ENCODE measurements around the gene FOXRED2. TPM values are rescaled to one million over a fixed set of nuclear protein-coding genes. Genes with fewer than 3 reads are reported as not detected.

FOXRED2 gene
- total and polyA plus RNA-seq, 2 of the 4 experiments (the other 2 are of a cell fraction) = 1.6 to 4.0 TPM

DNA sequence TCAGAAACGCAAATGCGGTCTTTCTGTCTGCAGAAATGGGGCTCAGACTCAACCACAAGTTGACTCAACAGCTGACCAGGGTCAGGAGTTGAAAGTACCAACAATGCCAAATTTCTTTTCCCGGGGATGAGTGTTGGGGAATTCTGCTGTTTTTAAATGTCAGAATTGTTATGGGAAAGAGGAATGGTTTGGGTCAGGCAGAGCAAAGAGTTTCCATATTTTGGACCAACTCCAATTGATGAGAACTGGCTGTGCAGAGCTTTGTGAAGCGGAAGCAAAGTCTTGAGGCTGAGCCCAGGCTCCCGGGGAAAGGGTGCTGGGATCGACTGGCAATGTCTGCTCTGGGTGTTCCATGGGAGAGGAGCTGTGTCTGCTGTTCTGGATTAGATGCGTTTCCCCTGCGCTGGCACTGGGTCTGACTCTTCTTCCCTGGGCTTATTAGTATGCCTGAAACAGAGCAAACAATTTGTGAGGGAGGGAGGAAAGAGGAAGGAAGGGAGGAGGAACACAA lies 61.6 kb downstream of the FOXRED2 start (continued):
- TF ChIP-seq BHLHE40 (IDR thresholded peaks at IDR 0.05; ENCODE audit: low read depth, low read length) (peak; percentile 63), CHD1 (IDR thresholded peaks at IDR 0.05; ENCODE audit: low read depth, low read length) (no peak)

DNA sequence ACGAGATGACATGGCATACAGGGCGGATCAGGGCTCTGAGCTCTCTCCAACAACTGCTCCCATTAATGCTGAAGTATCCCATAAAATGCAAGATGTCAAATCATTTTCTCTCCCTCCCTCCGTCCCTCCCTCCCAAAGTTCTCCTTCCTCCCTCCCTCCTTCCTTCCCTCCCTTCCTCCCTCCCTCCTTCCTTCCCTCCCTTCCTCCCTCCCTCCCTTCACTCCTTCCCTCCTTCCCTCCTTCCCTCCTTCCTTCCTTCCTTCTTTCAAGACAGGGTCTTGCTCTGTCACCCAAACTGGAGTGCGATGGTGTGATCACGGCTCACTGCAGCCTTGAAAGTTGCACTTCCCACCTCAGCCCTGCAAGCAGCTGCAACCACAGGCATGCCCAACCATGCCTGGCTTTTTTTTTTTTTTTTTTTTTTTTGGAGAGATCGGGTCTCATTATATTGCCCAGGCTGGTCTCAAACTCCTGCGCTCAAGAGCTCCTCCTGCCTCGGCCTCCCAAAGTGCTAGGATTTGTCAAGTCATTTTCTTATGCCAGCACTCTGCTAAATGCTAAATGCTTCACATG lies 63.6 kb downstream of the FOXRED2 start:
- ATAC-seq (ENCODE audit: low read depth) (no peak), DNase-seq (no peak)
- Histone ChIP-seq H3K4me2 (ENCODE audit: low read depth, low read length) (no peak overlapping the region), H3K23ac (ENCODE audit: low read depth, low read length) (peak overlapping the region; percentile 68; the same call in 1 of the 2 replicates), H2BK120ac (ENCODE audit: low read depth, low read length) (peak overlapping the region; percentile 87), H3K27ac (ENCODE audit: insufficient read depth, low read length) (0 out of 2 replicates have a peak overlapping the region, but pooled peaks have one; percentile 6), H3K9ac (ENCODE audit: low read depth, low read length) (no peak overlapping the region), H2BK15ac (ENCODE audit: low read depth, low read length) (peak overlapping the region; percentile 88; the same call in 2 of the 3 replicates), H3K4ac (ENCODE audit: low read depth, low read length) (peak overlapping the region; percentile 84), H4K20me1 (ENCODE audit: insufficient read depth, low read length) (no peaks in the 10 kb centered on the region; the same call in none of the 2 replicates), H3K18ac (ENCODE audit: low read depth, low read length) (peak overlapping the region; percentile 22; the same call in 1 of the 2 replicates), H4K91ac (ENCODE audit: insufficient read depth, low read depth, low read length) (peak overlapping the region; percentile 89), H3K79me1 (ENCODE audit: low read depth in 1 of 2, low read length in 2 of 2) (peaks cover 0 to 38% of the 10 kb centered on the region in 2 experiments; a peak in 3 of 4 replicates), H4K8ac (ENCODE audit: low read depth in 2 of 2, low read length in 2 of 2) (peak overlapping the region in 1 of 2 experiments; percentile 78; a peak in 2 of 4 replicates), H2AFZ (replicated peaks; ENCODE audit: low read length, poor library complexity) (no peak overlapping the region), H3K9me1 (ENCODE audit: insufficient read depth, low read length) (peaks cover 7% of the 10 kb centered on the region), H3K56ac (ENCODE audit: extremely low read depth, insufficient read depth, low read length) (no peak overlapping the region), H3K36me3 (ENCODE audit: control insufficient read depth, insufficient read depth, low read length) (no peaks in the 10 kb centered on the region), H3K27me3 (ENCODE audit: control insufficient read depth, insufficient read depth, low read length) (no peaks in the 10 kb centered on the region), H3K14ac (replicated peaks; ENCODE audit: low read depth, low read length) (peak overlapping the region; percentile 88), H3K4me1 (ENCODE audit: control insufficient read depth, insufficient read depth, low read length) (peaks cover 18% of the 10 kb centered on the region), H2AK9ac (replicated peaks; ENCODE audit: low read depth, low read length, poor library complexity) (no peak overlapping the region), H3K4me3 (ENCODE audit: insufficient read depth, low read depth, low read length) (no peak overlapping the region), H2BK20ac (ENCODE audit: low read depth, low read length) (peak overlapping the region; percentile 91), H3K9me3 (ENCODE audit: control insufficient read depth, insufficient read depth, low read length) (peaks cover 4% of the 10 kb centered on the region; the same call in 1 of the 2 replicates), H2BK5ac (ENCODE audit: low read depth, low read length, poor library complexity, severe bottlenecking) (no peak overlapping the region), H2AK5ac (ENCODE audit: low read depth, low read length) (peak overlapping the region; percentile 93), H4K5ac (ENCODE audit: low read depth, low read length) (peak overlapping the region; percentile 38)
- dilution Hi-C loops (cut with HindIII; ENCODE audit: low sequenced_read_pairs, unreplicated experiment) = no loop called here
- WGBS, 2 experiments (ENCODE audit: extremely low coverage in 2 of 2, insufficient read length in 1 of 2) = 100% methylated on average over 2 of the region's 8 CpGs; no CpG with 5 or more reads in 1 of the 2 experiments
- intact Hi-C loops (cut with micrococcal nuclease) = no loop called here
- BruUV-seq (replicated peaks) = no TSS peak
- POLR2A ChIA-PET (ENCODE audit: unreplicated experiment) = no interaction called here
- CTCF ChIA-PET = interaction anchor here (0.8 kb wide), 1 partner anchor 90 kb away, joined by 4 read pairs; no protein-coding TSS in a partner anchor
- TF ChIP-seq RFX5 (IDR thresholded peaks at IDR 0.05; ENCODE audit: low read depth, low read length) (no peak), NFE2L2 (IDR thresholded peaks at IDR 0.05; ENCODE audit: low read depth, low read length) (no peak), MAZ (IDR thresholded peaks at IDR 0.05; ENCODE audit: borderline replicate concordance, low read depth, low read length) (no peak), BHLHE40 (IDR thresholded peaks at IDR 0.05; ENCODE audit: low read depth, low read length) (no peak), MAFK (IDR thresholded peaks at IDR 0.05; ENCODE audit: low read depth, low read length) (no peak), RCOR1 (IDR thresholded peaks at IDR 0.05; ENCODE audit: insufficient replicate concordance, low read length) (no peak), CHD1 (IDR thresholded peaks at IDR 0.05; ENCODE audit: low read depth, low read length) (no peak), CEBPB (IDR thresholded peaks at IDR 0.05; ENCODE audit: low read depth, low read length) (no peak), SMC3 (IDR thresholded peaks at IDR 0.05; ENCODE audit: low read depth, low read length) (no peak), FOS (IDR thresholded peaks at IDR 0.05; ENCODE audit: low read depth, low read length) (no peak), POLR2A (IDR thresholded peaks at IDR 0.05; ENCODE audit: low read depth, low read length) (no peak), RAD21 (IDR thresholded peaks at IDR 0.05; ENCODE audit: low read length) (no peak)
- TF ChIP-seq, protein P1, sequence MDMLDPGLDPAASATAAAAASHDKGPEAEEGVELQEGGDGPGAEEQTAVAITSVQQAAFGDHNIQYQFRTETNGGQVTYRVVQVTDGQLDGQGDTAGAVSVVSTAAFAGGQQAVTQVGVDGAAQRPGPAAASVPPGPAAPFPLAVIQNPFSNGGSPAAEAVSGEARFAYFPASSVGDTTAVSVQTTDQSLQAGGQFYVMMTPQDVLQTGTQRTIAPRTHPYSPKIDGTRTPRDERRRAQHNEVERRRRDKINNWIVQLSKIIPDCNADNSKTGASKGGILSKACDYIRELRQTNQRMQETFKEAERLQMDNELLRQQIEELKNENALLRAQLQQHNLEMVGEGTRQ (IDR thresholded peaks at IDR 0.05; ENCODE audit: low read depth, low read length) = no peak
- TF ChIP-seq, protein P2, sequence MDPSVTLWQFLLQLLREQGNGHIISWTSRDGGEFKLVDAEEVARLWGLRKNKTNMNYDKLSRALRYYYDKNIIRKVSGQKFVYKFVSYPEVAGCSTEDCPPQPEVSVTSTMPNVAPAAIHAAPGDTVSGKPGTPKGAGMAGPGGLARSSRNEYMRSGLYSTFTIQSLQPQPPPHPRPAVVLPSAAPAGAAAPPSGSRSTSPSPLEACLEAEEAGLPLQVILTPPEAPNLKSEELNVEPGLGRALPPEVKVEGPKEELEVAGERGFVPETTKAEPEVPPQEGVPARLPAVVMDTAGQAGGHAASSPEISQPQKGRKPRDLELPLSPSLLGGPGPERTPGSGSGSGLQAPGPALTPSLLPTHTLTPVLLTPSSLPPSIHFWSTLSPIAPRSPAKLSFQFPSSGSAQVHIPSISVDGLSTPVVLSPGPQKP (IDR thresholded peaks at IDR 0.05; ENCODE audit: borderline replicate concordance, low read depth, low read length) = no peak
- in situ Hi-C loops (cut with MboI; ENCODE audit: low sequenced_read_pairs) = no loop called here
